C4-2B (cell line): Measurements from ENCODE around the gene SMAD4.

Experiments used
- ZFX ChIP-seq: fragments of 450-650 bp; IDR thresholded peaks from 2 replicates; pipeline ENCODE4 v1.6.1; 2017
- TF ChIP-seq, protein P1 (sequence below): fragments of 450-650 bp; conservative IDR thresholded peaks from 2 replicates; pipeline ENCODE4 v1.5.1; 2017; ENCODE audit warnings: mild to moderate bottlenecking

DNA sequence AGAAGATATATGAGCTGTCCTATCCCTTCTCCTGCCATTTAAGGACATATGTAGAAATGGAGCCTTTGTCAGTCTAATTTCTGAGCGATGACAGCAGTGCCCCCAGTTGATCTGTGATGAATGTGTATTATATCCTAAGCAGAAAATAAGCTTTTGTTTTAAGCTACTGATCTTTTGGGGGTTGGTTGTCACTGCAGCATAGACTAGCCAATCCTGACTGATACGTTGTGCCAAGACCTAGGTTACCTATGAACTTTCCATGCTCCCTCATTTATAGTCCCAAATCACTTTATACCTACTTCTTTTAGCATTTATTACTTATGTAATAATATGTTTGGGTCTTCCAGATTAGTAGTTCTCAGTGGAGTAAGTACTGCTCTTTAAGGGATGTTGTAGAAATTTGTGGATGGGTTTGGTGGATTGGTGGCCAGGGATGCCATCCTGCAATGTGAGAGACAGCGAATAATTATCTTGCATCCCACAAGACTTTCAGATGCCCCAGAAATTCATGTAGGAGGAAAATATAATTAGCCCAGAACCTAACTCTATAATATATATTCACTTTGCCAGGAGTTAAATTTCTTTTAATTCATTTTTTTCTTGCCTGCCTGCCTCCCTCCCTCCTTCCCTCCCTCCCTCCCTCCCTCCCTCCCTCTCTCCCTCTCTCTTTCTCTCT lies 11.8 kb downstream of the SMAD4 start:
- TF ChIP-seq, protein P1, sequence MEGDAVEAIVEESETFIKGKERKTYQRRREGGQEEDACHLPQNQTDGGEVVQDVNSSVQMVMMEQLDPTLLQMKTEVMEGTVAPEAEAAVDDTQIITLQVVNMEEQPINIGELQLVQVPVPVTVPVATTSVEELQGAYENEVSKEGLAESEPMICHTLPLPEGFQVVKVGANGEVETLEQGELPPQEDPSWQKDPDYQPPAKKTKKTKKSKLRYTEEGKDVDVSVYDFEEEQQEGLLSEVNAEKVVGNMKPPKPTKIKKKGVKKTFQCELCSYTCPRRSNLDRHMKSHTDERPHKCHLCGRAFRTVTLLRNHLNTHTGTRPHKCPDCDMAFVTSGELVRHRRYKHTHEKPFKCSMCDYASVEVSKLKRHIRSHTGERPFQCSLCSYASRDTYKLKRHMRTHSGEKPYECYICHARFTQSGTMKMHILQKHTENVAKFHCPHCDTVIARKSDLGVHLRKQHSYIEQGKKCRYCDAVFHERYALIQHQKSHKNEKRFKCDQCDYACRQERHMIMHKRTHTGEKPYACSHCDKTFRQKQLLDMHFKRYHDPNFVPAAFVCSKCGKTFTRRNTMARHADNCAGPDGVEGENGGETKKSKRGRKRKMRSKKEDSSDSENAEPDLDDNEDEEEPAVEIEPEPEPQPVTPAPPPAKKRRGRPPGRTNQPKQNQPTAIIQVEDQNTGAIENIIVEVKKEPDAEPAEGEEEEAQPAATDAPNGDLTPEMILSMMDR, result no peak
- TF ChIP-seq ZFX, result no peak
